ENCODE results near the gene KLHDC4. TPM values are rescaled to one million over a fixed set of nuclear protein-coding genes. Genes with fewer than 3 reads are reported as not detected.

The KLHDC4 gene
- total and polyA plus RNA-seq, 9 of the 15 experiments (the other 6 are each of a cell fraction or from before 2014, with no cell fraction given) = 1.3 to 68.1 (median 32.8) TPM

- no peak overlapping the region for H3K4me2 ChIP-seq (ENCODE audit: insufficient read depth, low read length)
- no peak overlapping the region for H3K9ac ChIP-seq (ENCODE audit: insufficient read depth in 1 of 2, low read depth in 2 of 2, low read length in 2 of 2)
- no peaks in the 10 kb centered on the region; the same call in 1 of the 2 replicates for H4K20me1 ChIP-seq (replicated peaks; ENCODE audit: control insufficient read depth, insufficient read depth, low read length)
- no peak overlapping the region for H3K27ac ChIP-seq (ENCODE audit: extremely low read depth, low read depth, low read length)
- H2AFZ ChIP-seq (ENCODE audit: low read depth, low read length) = no peak overlapping the region
- ChIA-PET CTCF (ENCODE audit: low intra/inter-chr PET ratio) (no interaction called here), POLR2A (no interaction called here)
- H3K4me1 ChIP-seq (replicated peaks in 1 of 2; ENCODE audit: control insufficient read depth in 2 of 2, insufficient read depth in 2 of 2, low read length in 2 of 2) = peaks cover 3 to 10% of the 10 kb centered on the region in 2 experiments; a peak in 4 of 5 replicates
- no TSS peak for BruUV-seq (replicated peaks)
- no peaks in the 10 kb centered on the region for H3K27me3 ChIP-seq (ENCODE audit: control insufficient read depth in 2 of 2, insufficient read depth in 2 of 2, low read length in 2 of 2)
- DNase-seq (ENCODE audit: extremely low read depth in 1 of 4, low spot score in 3 of 4) (no peak), ATAC-seq (no peak), FAIRE-seq (no peak)
- TF ChIP-seq GTF2B (IDR thresholded peaks at IDR 0.05; ENCODE audit: extremely low read depth, insufficient read length) (no peak), CHAMP1 (IDR thresholded peaks at IDR 0.05) (no peak), NCOA2 (IDR thresholded peaks at IDR 0.05; ENCODE audit: partially characterized antibody in 2 of 2) (no peak), MEF2A (IDR thresholded peaks at IDR 0.05; ENCODE audit: control insufficient read depth, low read depth, low read length) (no peak), POLR3A (IDR thresholded peaks at IDR 0.05; ENCODE audit: borderline replicate concordance, extremely low read depth, insufficient read depth, insufficient read length) (no peak), KLF16 (IDR thresholded peaks at IDR 0.05) (no peak), ZNF511 (CRISPR knock-in tag; IDR thresholded peaks at IDR 0.05) (no peak), HMG20A (CRISPR knock-in tag; conservative IDR thresholded peaks at IDR 0.05) (no peak), HDAC3 (IDR thresholded peaks at IDR 0.05; ENCODE audit: borderline replicate concordance, partially characterized antibody) (no peak), SUPT5H (IDR thresholded peaks at IDR 0.05) (no peak)
- TF ChIP-seq, protein P1, sequence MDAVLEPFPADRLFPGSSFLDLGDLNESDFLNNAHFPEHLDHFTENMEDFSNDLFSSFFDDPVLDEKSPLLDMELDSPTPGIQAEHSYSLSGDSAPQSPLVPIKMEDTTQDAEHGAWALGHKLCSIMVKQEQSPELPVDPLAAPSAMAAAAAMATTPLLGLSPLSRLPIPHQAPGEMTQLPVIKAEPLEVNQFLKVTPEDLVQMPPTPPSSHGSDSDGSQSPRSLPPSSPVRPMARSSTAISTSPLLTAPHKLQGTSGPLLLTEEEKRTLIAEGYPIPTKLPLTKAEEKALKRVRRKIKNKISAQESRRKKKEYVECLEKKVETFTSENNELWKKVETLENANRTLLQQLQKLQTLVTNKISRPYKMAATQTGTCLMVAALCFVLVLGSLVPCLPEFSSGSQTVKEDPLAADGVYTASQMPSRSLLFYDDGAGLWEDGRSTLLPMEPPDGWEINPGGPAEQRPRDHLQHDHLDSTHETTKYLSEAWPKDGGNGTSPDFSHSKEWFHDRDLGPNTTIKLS (IDR thresholded peaks at IDR 0.05; ENCODE audit: borderline replicate concordance, low read depth) = no peak
- H3K9me3 ChIP-seq (replicated peaks; ENCODE audit: control insufficient read depth, insufficient read depth, low read depth, low read length) = no peaks in the 10 kb centered on the region
- peaks cover 7% of the 10 kb centered on the region; the same call in 2 of the 3 replicates for H3K79me2 ChIP-seq (ENCODE audit: control insufficient read depth, insufficient read depth, low read length)
- no peaks in the 10 kb centered on the region for H3K9me1 ChIP-seq (ENCODE audit: control insufficient read depth, insufficient read depth, low read length)
- WGBS (ENCODE audit: insufficient coverage, low coverage, missing lambda C conversion rate) = 98% methylated on average over 15 of the region's 16 CpGs
- in situ Hi-C loops (cut with MboI) (no loop called here), intact Hi-C loops (cut with micrococcal nuclease) (no loop called here)
- no peak overlapping the region for H3K4me3 ChIP-seq
- peaks cover 72% of the 10 kb centered on the region for H3K36me3 ChIP-seq (ENCODE audit: control insufficient read depth, insufficient read depth, low read length)
These were observed 50.6 kb downstream of the KLHDC4 start for GRCh38 chr16:87715231-87715630.
